GM18511 (cell line): ENCODE data around the gene CCL14.
"Not testable (repeated sequence)": the region's sequence is repeated elsewhere in the genome, so short reads cannot be mapped to it uniquely, and the experiment has no call there.

ENCODE experiments used
- ATAC-seq: cut with Tn5 transposase; IDR thresholded peaks from one replicate; pipeline ENCODE4 v1.9.1; 2021; ENCODE audit warnings: mild to moderate bottlenecking, moderate library complexity; ENCODE audit not compliant: unreplicated experiment

The CCL14 gene

DNA sequence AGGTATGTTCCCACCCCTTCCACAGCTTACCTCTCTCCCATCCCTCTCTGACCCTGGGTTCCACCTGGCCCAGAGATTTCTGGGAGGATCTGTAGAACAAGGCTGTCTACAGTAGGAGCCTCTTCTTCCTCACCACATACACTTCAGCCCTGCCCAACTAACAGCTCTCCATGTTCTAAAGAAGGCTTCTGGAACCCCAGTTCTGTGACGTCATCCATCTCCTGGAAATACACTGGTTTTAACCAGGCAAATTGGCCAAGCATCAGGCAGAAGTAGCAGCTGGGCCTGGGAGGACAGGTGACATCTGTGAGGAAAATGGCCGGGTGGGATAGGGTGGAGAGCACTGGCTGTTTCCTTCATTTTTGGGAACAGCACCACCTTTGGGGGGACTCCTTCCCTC, 43.0 kb downstream of the CCL14 start, which contains the start of gene LYZL6:
TSS of gene LYZL6 (minus strand) at position 177 of the 400 bp plus-strand sequence. CDS start 4,357 bp downstream, outside the sequence.
- no peak for ATAC-seq

DNA sequence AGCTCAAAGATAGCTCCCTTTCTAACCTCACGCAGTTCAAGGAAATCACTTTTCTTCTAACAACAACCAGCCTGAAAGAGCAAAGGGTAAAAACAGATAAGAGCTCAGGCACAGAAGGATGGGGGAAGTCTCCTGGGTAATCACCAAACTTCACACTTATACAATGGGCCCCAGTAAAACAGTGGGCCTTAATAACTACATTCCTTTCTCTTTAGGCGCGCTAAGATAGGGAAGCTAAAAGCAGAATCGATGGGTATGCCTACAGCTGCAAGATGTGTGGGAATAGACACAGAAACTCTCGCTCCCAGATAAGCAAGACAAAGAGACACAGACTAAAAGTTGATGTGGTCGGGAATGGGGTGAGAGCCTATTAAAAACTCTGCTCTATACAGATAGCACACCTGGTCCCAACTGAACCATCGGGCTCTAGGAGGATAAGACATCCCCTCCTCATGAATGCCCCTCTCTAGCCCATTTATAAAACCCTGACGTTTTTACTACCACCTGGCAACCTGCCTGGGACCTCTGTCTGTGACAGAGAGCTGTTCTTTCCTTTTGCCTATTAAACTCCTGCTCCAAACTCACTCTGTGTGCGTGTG, 43.8 kb downstream of the CCL14 start:
- no peak for ATAC-seq

DNA sequence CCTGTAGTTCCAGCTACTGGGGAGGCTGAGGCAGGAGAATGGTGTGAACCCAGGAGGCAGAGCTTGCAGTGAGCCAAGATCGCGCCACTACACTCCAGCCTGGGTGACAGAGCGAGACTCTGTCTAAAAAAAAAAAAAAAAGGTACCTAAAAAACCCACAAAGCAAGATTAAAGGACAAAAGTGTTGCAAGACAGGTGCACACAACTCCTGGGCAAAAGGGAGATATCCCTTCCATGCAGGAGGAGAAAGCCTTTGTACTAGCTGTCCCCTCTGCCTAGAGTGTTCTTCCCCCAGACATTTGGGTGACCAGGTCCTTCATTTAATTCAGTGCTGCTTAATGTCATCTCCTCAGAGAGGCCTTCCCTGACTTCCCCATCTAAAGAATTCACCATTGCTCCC, 48.0 kb downstream of the CCL14 start:
- ATAC-seq, result not testable (repeated sequence)

DNA sequence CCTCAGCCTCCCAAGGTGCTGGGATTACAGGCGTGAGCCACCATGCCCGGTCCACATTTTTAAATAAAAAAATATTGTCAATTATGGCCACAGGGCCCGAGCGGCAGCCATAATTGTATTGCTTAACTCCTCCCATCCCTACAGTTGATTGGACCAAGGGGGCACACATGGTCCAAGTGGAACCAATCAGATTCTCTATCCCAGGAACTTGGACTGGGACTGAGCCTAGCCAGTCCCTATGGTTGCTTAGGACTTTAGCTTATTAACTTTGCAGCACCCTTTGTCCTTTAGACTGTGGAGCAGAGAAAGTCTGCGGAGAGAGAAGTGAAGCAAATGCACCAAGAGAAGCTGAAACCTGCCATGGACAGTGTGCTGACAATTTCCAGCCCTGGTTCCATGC, 50.5 kb downstream of the CCL14 start:
- ATAC-seq, result no peak

DNA sequence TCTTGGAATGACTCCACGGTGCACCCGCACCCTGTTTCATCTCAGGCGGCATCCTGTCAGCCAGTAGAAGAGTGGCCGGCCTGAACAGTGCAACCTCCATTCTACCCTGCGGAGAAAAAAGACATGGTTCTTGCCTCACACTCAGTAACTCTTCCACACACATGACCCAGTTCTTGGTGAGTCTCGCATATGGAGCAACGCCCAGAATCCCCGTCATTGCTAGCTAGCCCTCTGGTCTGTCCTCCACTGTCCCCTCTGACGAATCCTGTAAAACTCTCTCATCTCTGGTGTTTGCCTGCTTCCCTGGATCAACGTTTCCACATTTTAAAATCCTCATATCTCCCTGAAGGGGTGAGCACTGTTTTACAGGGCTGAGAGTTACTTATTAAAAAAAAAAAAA, 51.8 kb downstream of the CCL14 start:
- ATAC-seq, result no peak
